Fibroblast of villous mesenchyme (primary cell): ENCODE results near the gene SLC12A6. TPM values are rescaled to one million over a fixed set of nuclear protein-coding genes. Genes with fewer than 3 reads are reported as not detected.
A peak's percentile ranks its signal among the peaks of the same experiment; 100 is the strongest.
"Not testable (repeated sequence)": the region's sequence is repeated elsewhere in the genome, so short reads cannot be mapped to it uniquely, and the experiment has no call there.

Experiments
- DNase-seq: peaks from one replicate; pipeline ENCODE4 v3.0.0-alpha.2; 2010; ENCODE audit warnings: low read depth
- H3K4me3 ChIP-seq: 2 replicates; pipeline ENCODE4 v1.5.1; 2011; ENCODE audit warnings: low read depth, mild to moderate bottlenecking, low read length
- total RNA-seq: library from RNA; depleted of rRNA; stranded (reverse); fragments of >200 nt; gene quantifications from 2 replicates; pipeline ENCODE4 v1.2.3, GENCODE V29; 2012
- TF ChIP-seq, protein P1 (sequence below): IDR thresholded peaks from 2 replicates; pipeline ENCODE4 v1.5.1; 2012; ENCODE audit warnings: low read depth, mild to moderate bottlenecking, low read length; ENCODE audit not compliant: insufficient read depth

SLC12A6 gene
- total RNA-seq, result 12.5 and 12.6 TPM in 2 replicates

- TF ChIP-seq, protein P1, sequence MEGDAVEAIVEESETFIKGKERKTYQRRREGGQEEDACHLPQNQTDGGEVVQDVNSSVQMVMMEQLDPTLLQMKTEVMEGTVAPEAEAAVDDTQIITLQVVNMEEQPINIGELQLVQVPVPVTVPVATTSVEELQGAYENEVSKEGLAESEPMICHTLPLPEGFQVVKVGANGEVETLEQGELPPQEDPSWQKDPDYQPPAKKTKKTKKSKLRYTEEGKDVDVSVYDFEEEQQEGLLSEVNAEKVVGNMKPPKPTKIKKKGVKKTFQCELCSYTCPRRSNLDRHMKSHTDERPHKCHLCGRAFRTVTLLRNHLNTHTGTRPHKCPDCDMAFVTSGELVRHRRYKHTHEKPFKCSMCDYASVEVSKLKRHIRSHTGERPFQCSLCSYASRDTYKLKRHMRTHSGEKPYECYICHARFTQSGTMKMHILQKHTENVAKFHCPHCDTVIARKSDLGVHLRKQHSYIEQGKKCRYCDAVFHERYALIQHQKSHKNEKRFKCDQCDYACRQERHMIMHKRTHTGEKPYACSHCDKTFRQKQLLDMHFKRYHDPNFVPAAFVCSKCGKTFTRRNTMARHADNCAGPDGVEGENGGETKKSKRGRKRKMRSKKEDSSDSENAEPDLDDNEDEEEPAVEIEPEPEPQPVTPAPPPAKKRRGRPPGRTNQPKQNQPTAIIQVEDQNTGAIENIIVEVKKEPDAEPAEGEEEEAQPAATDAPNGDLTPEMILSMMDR, result no peak
- peak; percentile 91 for DNase-seq
Measured at GRCh38 chr15:34337557-34338306, at the start of gene SLC12A6. Gene SLC12A6, minus strand, starts transcription at chr15:34337781. Its CDS starts 1,101 bp downstream, at chr15:34336680.

GRCh38 chr15:34381829-34382521 is 44.4 kb upstream of the SLC12A6 start:
- not testable (repeated sequence) for DNase-seq, H3K4me3 ChIP-seq

More at GRCh38 chr15:34337557-34338306, at the start of gene SLC12A6:
- peak within 1 kb of the TSS; percentile 91 for H3K4me3 ChIP-seq

GRCh38 chr15:34380491-34380890 is 42.9 kb upstream of the SLC12A6 start:
- H3K4me3 ChIP-seq, DNase-seq: not testable (repeated sequence)

GRCh38 chr15:34376856-34377255 is 39.3 kb upstream of the SLC12A6 start:
- TF ChIP-seq, protein P1, result no peak
- no peak for DNase-seq
- no peak overlapping the region for H3K4me3 ChIP-seq

DNA sequence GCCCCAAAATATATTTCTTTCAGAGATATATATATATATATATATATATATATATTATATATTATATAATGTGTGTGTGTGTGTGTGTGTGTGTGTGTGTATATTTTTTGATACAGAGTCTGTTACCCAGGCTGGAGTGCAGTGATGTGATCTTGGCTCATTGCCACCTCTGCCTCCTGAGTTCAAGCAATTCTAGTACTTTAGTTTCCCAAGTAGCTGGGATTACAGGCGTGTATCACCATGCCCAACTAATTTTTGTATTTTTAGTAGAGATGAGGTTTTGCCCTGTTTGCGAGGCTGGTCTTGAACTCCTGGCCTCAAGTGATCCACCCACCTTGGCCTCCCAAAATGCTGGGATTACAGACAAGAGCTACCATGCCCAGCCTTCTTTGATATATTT is 38.0 kb upstream of the SLC12A6 start:
- DNase-seq, H3K4me3 ChIP-seq: not testable (repeated sequence)

- TF ChIP-seq, protein P1, result no peak
- no peak for DNase-seq
- H3K4me3 ChIP-seq, result no peak overlapping the region
Measured at GRCh38 chr15:34374816-34375215, 37.2 kb upstream of the SLC12A6 start.

- TF ChIP-seq, protein P1, result no peak
- no peak for DNase-seq
- H3K4me3 ChIP-seq, result no peak overlapping the region
Measured at GRCh38 chr15:34373951-34374350, 36.4 kb upstream of the SLC12A6 start.

GRCh38 chr15:34370643-34371042 is 33.1 kb upstream of the SLC12A6 start:
- TF ChIP-seq, protein P1, result no peak
- DNase-seq, result no peak
- no peak overlapping the region for H3K4me3 ChIP-seq
